NCI-H446 (cell line): ENCODE measurements around the gene CPA2.
"Not testable (repeated sequence)": the region's sequence is repeated elsewhere in the genome, so short reads cannot be mapped to it uniquely, and the experiment has no call there.

ENCODE experiments used
- DNase-seq, 2 experiments: peaks; one replicate each; lab custom pipeline; 2025; lab: John Stamatoyannopoulos, UW

Gene CPA2

GRCh38 chr7:130309986-130310385 lies 43.3 kb downstream of the CPA2 start:
- DNase-seq: no peak

- DNase-seq: no peak
Observed at GRCh38 chr7:130314305-130314704, 47.6 kb downstream of the CPA2 start.

GRCh38 chr7:130319541-130319940 lies 52.9 kb downstream of the CPA2 start:
- no peak for DNase-seq

- not testable (repeated sequence) for DNase-seq
Observed at GRCh38 chr7:130321542-130322229, 55.0 kb downstream of the CPA2 start.

GRCh38 chr7:130322615-130323014 lies 56.0 kb downstream of the CPA2 start:
- DNase-seq: no peak

- DNase-seq: no peak
Observed at GRCh38 chr7:130324306-130324943, 57.8 kb downstream of the CPA2 start.

GRCh38 chr7:130329681-130330080 lies 63.0 kb downstream of the CPA2 start:
- DNase-seq: no peak

GRCh38 chr7:130332259-130333053 lies 65.8 kb downstream of the CPA2 start:
- DNase-seq: no peak

- no peak for DNase-seq
Observed at GRCh38 chr7:130333832-130334231, 67.2 kb downstream of the CPA2 start.

GRCh38 chr7:130334274-130334673 lies 67.6 kb downstream of the CPA2 start:
- DNase-seq: no peak

GRCh38 chr7:130337410-130337971 lies 70.8 kb downstream of the CPA2 start:
- DNase-seq: no peak

- no peak for DNase-seq
Observed at GRCh38 chr7:130338233-130338632, 71.6 kb downstream of the CPA2 start.
